GM06990 (cell line): Measurements from ENCODE around the gene BCAS3.

Experiments used
- DNase-seq: peaks from one replicate; pipeline ENCODE4 v3.0.0-alpha.2; 2011; ENCODE audit not compliant: insufficient read length; ENCODE audit errors: extremely low read depth
- H3K27me3 ChIP-seq: replicated peaks from 2 replicates; pipeline ENCODE4 v1.6.0; 2011; ENCODE audit warnings: low read length; ENCODE audit not compliant: control insufficient read depth, insufficient read depth
- H3K36me3 ChIP-seq: 2 replicates; pipeline ENCODE4 v1.5.1; 2011; ENCODE audit warnings: low read length; ENCODE audit not compliant: control insufficient read depth, insufficient read depth
- H3K4me3 ChIP-seq: replicated peaks from 2 replicates; pipeline ENCODE4 v1.5.1; 2011; ENCODE audit warnings: low read depth, mild to moderate bottlenecking, control low read depth, low read length
- TF ChIP-seq, protein P1 (sequence below): IDR thresholded peaks from 2 replicates; pipeline ENCODE4 v1.5.1; 2011; ENCODE audit warnings: low read length, control low read depth, mild to moderate bottlenecking, inconsistent platforms; ENCODE audit not compliant: insufficient read depth, poor library complexity, severe bottlenecking

BCAS3 gene

DNA sequence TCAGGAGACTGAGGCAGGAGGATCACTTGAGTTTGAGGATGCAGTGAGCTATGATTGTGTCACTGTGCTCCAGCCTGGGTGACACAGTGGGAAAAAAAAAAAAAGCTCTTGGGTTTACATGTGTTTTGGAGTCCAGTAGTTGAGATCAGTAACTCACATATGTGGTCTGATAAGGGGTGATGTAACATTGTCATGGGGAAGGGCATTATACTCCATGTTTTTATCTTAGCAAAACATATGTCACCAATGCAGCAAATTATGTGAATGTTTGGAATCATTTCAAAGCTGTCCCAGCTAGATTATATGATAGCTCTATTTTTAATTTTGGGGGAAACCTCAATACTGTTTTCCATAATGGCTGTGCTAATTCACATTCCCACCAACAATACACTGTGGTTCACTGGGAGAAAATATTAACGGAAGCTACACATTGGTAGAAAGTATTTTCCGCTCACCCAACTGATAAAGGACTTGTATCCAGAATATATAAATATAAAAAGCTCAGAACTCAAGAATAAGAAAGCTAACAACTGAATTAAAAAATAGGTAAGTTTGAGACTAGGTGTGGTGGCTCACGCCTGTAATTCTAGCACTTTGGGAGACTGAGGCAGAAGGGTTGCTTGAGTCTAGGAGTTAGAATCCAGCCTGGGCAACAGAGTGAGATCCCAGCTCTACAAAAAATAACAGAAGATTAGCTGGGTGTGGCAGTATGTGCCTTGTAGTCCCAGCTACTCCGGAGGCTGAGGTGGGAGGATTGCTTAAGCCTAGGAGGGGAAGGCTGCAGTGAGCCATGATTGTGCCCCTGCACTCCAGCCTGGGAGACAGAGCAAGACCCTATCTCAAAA is 497.9 kb downstream of the BCAS3 start:
- TF ChIP-seq, protein P1, sequence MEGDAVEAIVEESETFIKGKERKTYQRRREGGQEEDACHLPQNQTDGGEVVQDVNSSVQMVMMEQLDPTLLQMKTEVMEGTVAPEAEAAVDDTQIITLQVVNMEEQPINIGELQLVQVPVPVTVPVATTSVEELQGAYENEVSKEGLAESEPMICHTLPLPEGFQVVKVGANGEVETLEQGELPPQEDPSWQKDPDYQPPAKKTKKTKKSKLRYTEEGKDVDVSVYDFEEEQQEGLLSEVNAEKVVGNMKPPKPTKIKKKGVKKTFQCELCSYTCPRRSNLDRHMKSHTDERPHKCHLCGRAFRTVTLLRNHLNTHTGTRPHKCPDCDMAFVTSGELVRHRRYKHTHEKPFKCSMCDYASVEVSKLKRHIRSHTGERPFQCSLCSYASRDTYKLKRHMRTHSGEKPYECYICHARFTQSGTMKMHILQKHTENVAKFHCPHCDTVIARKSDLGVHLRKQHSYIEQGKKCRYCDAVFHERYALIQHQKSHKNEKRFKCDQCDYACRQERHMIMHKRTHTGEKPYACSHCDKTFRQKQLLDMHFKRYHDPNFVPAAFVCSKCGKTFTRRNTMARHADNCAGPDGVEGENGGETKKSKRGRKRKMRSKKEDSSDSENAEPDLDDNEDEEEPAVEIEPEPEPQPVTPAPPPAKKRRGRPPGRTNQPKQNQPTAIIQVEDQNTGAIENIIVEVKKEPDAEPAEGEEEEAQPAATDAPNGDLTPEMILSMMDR, result no peak

DNA sequence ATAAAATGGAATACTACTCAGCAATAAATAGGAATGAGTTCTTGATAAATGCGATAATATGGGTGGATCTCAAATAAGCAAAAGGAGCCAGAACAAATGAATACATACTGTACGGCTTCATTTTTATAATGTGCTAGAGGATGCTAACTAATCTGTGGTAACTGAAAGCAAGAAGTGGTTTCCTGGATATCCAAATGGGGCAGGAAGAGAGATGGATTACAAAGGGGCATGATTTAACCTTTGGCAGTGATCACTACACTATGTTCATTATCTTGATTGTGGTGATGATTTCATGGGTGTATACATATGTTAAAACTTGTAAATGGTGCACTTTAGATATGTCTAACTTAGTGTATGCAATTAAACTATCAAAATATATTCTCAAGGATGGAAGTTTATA is 499.7 kb downstream of the BCAS3 start:
- Histone ChIP-seq H3K36me3 (no peaks in the 10 kb centered on the region), H3K4me3 (no peak overlapping the region), H3K27me3 (no peaks in the 10 kb centered on the region)
- DNase-seq, result no peak
- TF ChIP-seq, protein P1, result no peak

More for the DNA sequence above, 497.9 kb downstream of the BCAS3 start:
- DNase-seq, result no peak
- Histone ChIP-seq H3K36me3 (no peaks in the 10 kb centered on the region), H3K4me3 (no peak overlapping the region), H3K27me3 (no peaks in the 10 kb centered on the region)

DNA sequence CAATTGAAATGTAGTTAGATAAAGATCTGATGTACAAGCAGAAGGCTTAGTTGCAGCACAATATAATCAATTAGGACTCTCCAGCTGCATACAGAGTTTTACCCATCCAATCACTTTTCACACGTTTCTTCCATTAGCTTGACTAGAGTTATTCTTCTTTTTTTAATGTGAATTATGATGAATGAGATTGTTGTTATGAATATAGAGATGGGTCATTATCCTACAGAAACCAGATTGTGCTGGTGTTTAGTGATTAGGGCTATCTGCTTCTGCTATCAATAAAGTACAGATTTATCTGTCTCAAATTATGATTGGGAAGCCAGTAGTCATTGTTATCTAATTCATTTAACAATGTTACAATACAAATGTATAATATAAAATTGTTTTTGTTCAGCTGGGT is 500.6 kb downstream of the BCAS3 start:
- H3K4me3 ChIP-seq, result no peak overlapping the region
- H3K27me3 ChIP-seq, result no peaks in the 10 kb centered on the region
- no peak for DNase-seq
- TF ChIP-seq, protein P1, result no peak
- H3K36me3 ChIP-seq, result no peaks in the 10 kb centered on the region

DNA sequence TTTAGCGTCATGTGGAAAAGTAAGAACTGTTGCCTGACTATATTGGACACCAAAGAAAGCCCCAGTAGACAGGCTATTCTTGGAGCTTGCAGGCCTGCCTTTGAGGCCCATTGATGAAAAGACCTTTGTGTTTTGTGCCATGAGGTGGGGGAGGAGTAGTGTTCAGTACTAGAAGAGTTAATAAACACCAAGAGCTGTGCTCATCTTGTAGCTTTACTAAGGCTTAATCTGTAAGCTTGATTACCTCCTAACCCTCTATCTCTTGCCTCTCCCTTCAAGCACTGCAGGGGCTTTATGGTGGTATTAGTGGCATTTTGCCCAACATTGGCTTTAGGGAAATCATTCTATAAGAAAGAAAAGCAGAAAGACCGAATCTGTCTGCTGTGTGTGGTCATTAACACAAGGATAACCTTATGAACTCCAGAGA is 501.7 kb downstream of the BCAS3 start:
- no peaks in the 10 kb centered on the region for H3K27me3 ChIP-seq
- H3K4me3 ChIP-seq, result no peak overlapping the region
- no peak for DNase-seq
- TF ChIP-seq, protein P1, result no peak
- no peaks in the 10 kb centered on the region for H3K36me3 ChIP-seq

DNA sequence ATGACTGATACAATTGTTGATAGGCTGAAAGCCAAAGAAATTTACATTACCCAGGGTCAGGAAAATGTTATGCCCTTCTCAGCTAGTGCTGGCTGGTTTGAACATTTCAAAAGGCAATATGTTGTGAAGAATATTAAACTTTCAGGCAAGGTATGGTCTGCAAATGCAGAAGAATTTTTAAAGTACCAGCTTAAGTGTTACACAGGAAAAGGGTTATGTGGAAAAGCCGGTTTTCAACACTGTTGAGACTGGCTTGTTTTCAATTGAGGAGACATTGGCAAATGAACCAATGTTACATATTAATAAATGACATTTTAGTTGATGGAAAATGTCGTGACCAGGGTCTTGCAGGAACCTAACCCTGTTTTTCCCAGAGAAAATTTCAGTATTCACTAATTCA is 506.1 kb downstream of the BCAS3 start:
- H3K36me3 ChIP-seq, result no peaks in the 10 kb centered on the region
- TF ChIP-seq, protein P1, result no peak
- no peaks in the 10 kb centered on the region for H3K27me3 ChIP-seq
- no peak overlapping the region for H3K4me3 ChIP-seq
- no peak for DNase-seq
